GM21360 (cell line): ENCODE data around the gene MRAP2.
"Not testable (repeated sequence)": the region's sequence is repeated elsewhere in the genome, so short reads cannot be mapped to it uniquely, and the experiment has no call there.

ENCODE experiments used
- ATAC-seq: cut with Tn5 transposase; IDR thresholded peaks from one replicate; pipeline ENCODE4 v1.9.1; 2021; ENCODE audit warnings: mild to moderate bottlenecking, moderate library complexity; ENCODE audit not compliant: unreplicated experiment

Gene MRAP2

DNA sequence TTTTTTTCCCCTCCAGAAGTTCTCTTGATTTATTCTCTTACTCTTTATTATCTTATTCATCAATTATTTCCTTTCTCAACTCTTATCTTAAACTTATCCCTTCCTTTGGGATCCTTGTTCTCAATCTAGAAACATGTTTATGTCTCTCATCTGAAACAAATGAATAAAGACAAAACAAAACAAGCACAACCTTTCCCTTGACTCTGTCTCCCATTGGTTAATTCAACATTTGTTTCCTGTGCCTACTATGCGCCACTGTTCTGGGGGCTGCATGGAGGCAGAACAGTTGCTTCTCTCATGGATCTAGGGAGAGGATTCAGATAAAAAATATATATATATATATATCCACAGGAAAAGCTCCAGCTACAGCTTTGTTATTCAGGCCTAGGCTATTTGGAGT lies 5.2 kb upstream of the MRAP2 start:
- ATAC-seq, result no peak

DNA sequence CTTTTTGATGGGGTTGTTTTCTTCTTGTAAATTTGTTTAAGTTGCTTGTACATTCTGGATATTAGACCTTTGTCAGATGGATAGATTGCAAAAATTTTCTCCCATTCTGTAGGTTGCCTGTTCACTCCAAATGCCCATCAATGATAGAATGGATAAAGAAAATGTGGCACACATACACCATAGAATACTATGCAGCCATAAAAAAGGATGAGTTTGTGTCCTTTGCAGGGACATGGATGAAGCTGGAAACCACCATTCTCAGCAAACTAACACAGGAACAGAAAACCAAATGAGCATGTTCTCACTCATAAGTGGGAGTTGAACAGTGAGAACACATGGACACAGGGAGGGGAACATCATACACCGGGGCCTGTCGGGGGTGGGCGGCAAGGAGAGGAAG lies 1.6 kb upstream of the MRAP2 start:
- ATAC-seq, result not testable (repeated sequence)

DNA sequence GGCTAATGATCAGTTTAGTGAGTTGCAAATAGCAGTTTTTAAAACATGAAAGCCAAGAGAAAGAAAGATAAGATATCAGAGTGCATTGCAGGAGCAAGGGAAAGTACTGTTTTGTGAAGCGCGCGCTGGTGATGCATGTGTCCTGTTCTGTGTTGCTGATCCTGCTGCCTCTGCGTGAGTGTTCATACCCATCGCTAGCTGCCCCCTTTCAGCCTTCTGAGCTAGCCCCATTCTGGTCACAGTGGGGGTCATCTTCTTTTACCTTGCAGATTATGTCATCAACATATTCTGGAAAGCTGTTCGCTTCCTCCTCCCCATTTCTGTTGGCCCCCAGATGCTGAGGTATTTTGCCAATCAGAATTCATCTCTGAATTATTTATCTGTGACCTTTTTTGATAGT lies 1.9 kb downstream of the MRAP2 start:
- no peak for ATAC-seq

DNA sequence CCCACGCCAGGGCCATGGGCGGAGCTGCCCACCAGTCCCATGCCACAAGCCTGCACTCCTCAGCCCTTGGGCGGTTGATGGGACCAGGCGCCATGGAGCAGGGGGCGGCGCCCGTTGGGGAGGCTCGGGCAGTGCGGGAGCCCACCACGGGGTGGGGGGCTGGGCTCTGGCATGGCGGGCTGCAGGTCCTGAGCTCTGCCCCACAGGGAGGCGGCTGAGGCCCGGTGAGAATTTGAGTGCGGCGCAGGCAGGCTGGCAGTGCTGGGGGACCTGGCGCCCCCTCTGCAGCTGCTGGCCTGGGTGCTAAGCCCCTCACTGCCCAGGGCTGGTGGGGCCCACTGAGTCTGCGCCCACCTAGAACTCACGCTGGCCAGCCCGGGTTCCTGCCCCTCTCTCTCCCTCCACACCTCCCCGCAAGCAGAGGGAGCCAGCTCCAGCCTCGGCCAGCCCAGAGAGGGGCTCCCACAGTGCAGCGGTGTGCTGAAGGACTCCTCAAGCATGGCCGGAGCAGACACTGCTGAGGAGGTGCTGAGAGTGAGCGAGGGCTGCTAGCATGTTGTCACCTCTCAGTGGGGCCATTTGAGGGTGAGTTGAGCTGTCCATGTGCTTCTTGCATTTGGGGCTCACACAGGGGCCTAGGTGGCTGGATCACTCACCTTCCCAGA lies 4.0 kb downstream of the MRAP2 start:
- ATAC-seq, result no peak

DNA sequence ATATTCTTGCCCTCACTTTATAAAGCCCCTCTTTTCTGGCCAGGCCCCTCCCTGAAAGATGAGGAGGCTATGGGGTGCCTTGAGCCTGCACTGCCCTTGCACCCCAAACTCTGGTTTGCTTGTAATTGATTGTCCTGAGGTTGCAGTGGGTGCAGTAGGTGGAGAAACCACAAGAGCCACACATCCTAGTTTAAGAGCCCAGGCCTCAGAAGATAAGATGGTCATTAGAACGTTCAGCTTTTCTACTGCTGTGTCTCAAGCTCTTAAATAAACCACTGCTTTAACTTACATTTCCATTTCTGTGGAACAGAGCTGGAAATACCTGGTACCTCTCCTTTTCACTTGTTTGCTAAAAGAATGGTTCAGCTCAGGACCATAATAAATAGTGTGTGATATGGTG lies 9.0 kb downstream of the MRAP2 start:
- ATAC-seq, result no peak

DNA sequence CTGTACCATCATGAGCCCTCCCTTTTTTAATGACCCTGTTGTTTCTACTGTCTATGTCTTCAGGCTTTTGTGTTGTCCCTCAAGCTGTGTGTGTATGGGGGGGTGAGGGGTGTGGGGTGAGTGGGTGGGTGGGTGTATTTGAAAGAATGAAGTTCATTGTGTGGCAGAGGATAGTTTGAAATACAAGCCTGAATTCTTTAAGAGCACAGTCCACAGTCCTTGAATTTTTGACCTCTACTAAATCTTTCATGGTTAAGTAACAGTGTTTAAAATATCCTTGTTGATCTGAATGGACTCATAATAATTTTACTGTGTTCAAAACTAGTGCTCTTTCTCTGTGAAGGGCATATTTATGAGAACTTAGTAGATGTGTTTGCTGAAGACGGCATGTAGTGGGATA lies 10.0 kb downstream of the MRAP2 start:
- ATAC-seq, result no peak

DNA sequence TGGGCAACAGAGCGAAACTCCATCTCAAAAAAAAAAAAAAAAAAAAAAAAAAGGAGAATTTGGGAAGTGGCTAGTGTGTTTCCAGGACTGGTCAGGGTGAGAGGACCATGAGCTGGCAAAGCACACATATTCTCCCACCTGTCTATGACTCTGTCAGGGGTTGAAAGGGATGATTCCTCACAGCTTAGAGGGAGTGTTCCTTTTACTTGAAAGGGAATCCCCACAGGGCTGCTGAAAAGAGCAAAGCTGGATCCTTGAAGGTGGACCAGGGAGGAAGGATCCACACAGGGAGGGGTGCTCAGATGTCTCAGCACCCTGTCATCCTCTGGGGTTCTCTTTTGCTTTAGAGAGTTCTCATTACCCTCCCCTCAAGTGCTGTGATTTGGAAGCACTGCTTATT lies 13.2 kb downstream of the MRAP2 start:
- no peak for ATAC-seq

DNA sequence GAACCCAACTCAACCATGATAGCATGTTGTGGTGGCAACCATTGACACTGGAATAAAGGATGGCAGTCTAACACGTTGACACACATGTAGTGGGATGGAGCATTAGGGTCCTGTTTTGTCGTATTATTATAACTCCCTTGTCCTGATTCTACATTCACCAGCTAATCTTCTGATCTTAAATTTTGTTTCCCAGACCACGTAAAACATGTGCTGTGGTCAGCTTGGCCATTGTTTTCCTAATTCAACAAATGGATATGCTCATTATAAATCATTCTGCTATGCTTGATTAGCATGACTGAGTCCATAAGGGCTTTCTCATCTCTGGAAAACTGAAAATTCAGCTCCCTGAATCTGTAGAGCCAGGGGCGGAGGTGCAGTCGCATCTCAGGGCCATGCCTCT lies 15.0 kb downstream of the MRAP2 start:
- no peak for ATAC-seq

DNA sequence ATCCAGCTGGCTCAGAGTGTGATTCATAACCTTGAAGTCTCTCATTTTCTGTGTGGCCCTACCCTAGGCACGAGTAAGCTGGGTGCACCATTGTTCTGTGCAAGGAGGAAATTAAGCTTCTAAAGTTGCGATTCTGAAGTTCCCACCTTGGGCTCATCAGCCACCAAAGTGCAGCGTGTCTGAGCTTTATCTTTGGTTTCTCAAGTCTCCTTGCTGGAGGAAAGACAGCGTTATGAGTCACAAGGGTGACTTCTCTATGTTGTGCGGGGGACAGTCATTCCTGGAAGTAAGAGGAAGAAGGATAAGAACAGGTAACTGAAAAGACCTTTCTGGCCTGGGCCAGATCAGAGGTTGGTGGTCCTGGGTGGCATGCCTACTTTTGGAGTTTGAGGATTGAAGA lies 16.8 kb downstream of the MRAP2 start:
- ATAC-seq, result no peak

DNA sequence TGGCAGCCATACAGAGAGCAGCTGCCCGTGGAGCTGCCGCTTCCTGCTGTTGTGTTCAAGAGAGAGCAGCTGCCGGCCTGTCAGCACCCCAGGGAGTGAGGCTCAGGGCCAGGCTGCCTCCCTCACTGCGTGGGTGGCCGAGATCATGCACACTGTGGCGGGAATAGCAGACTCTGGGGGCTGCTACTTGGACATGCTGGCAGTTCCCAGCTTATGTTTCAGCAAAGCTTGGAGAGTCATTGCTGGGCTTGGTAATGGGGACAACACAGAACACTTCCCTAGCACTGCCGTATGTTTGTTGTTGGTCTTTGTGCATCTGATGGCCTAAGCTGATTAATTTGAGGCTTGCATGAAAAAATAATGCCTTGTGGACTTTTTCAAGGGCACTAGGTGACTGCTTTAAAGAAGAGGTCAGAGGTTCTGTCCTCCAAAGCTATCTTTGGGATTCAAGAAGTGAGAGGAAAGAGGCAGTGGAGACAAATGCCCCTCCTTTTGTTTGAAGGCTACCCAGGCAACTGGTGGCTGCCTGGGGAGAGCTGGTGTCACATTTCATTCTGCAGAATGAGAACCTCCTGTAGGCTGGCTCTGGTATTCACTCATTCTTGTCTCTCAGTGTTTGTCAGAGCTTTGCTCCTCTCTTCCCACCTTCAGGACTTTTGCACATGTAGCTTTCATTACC lies 18.8 kb downstream of the MRAP2 start:
- ATAC-seq, result no peak

DNA sequence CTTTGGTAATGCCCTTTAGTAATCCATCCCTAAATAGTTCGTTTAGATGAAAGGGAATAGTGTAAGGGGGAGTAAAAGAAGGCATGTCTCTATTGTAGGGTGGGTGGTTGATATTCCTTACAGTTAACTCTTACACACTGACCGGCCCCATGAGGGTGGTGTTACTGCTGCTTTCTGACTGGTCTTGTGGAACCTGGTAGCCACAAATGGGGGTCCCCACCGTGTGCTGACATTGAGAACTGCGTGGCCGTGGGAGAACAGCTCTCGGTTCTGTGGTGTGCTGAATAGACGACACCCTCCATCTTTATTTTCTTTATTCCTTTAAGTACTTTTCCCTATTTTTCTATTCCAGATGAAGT lies 19.3 kb downstream of the MRAP2 start:
- no peak for ATAC-seq

DNA sequence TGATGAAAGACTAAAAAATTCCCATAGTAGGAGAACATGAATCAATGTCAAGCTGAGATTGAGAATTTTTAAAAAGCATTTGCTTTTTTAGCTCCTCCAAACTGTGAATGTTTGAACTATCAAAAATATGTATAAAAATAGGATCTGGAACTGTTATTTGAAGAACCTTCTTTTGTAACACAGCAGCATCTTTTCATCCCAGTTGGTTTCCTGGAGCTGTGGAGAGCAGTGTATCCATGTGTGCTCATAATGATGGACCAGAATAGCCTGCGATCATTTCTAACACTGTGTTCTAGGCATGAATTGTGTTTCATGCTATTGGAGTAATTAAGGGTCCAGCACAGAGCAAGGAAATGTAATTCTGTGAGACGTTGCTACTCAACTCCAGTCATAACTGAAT lies 22.1 kb downstream of the MRAP2 start:
- no peak for ATAC-seq

DNA sequence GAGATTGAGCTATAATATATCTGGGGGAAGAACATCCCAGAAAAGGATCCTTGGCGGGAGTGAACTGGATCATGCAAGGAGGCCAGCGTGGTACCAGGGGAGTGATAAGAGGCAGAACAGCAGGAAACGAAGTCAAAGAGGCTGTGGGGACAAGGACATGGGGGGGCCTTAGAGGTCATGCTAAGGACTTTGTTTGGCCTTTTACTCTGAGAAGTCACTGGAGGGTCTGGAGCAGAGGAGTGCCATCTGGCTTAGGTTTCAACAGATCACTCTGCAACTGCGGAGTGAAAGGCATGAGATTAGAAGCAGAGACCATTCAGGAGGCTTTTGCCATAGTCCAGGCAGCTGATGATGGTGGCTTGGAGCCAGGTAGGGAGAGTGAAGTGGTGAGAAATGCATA lies 24.3 kb downstream of the MRAP2 start:
- no peak for ATAC-seq

DNA sequence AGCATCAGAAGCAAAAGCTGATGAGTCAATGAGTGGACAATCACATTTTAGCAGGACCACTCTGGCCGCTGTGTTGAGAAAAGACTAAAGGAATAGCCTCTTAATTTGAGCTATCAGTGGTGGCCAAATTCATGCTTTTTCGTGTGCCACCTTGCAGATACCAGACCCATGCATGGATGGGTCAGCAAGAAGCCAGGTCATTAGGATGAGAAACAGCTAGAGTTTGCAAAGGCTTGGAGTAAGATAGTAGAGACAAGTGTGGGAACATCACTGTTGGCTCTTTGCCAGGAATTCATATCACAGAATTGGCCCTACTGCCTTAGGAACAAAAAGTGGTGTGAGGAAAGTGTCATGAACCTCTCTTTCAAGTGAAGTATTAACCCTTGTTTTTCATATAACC lies 25.5 kb downstream of the MRAP2 start:
- no peak for ATAC-seq

DNA sequence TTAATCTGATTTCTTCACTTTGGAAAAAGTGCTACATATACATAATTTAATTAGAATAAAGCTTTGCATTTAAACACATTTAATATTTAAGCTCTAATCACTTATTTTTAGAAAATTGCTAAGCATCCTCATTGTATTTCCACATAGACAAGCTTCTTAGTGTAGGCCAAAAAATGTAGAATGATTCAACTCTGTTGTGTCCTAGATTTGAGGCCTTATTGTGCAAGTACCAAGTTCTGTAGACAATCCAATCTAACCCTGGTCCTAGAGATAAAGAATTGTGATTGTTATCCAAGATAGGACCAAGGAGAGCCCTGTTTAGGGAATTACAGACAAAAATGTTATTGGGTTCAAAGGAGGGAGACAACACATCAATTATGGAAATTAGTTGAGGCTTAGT lies 27.6 kb downstream of the MRAP2 start:
- no peak for ATAC-seq

DNA sequence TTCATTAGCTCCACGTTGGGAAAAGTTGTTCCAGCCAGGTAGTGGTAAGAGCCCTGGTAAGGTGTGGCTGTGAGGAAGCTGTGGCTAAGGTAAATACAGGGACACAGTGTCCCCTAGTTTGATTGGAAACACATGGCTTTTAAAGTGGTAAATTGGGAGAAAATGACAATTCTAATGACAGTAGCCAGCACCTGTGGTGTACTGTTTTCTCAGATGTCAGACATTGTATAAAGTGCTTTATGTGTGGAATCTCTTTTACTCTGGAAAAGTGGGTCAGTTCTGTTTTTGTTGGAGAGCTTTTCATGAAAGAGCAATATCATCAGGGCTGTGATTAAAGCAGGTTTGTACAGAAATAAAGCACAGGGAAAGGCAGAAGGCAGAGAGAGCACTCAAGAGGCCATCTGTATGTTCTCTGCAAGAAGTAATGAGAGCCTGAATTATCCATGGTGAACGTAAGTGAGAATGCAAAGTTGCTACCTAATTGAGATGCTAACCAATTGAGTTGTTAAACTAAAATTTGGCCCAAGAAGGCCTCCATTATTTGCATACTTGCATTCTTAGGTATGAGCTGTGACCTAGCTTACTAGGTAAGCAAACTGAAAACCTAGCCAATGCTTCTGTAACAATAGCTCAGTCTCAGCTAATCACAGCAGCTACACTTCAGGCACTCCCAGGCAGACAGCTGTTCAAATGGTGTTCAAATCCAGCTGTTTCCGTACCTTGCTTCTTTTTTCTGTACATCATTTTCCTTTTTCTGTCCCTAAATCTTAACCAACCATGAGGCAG lies 28.2 kb downstream of the MRAP2 start:
- no peak for ATAC-seq

DNA sequence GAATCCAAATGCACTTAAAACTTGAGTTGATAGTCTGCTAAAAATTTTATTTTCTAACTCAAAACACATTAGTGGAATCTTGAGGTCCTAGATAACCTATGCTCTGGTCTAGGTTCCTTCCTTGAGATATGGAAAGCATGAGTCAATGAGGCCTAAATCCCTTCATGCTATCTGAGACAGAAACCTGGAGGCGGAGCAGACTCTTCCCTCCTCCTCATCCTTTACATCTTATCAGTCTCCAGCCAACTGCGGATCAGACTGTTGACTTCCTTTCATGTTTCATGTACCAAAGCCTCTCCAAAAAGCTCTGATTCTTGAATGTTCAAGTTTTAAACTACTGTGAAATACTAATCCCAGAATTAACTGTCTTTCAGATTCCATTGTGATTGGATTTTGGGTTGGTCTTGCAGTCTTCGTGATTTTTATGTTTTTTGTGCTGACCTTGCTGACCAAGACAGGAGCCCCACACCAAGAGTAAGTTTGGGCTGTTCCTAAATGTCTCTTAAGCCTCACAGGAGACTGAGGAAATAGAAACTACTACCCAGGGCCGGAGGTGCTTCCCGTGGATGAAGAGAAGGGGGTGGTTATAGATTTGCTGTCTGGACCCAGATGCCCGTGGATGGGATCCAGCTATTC lies 29.1 kb downstream of the MRAP2 start:
- no peak for ATAC-seq

DNA sequence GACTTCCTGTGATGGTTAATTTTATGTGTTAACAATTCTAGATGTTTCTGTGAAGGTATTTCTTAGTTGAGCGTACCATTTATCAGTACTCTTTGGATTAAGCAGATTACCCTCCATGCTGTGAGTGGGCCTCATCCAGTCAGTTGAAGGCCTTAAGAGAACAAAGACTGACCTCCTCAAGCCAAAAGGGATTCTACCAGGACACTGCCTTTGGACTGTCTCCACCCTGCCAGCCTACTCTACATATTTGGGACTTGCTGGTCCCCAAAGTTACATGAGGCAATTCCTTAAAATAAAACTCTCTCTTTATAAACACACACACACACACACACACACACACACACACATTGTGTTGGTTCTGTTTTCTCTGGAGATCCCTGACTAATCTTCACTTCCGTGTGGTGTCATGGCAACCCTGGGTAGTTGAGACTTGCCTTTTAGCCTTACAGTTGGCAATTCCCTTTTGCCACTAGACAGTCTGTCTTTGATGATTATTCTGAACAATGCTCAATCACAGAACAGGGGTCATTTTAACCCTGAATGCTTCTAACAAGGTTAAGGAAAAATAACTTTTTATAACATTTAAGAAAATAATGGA lies 32.2 kb downstream of the MRAP2 start:
- no peak for ATAC-seq

DNA sequence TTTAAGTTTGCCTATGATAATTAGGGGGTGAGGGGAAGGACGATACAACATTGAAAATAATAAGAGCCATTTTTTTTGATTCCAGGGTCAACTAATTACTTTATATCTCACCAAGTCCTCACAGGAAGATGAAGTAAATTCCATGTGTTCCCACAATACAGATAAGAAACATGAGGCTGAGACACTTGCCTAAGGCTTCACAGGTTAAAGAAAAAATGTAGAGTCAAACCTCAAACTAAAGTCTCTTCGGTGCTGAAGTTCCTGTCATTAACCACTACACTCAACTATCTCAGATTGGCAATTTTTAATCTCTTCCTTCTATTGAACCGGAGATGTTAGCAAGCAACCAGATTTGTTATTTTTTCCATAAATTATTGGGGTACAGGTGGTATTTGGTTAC lies 33.0 kb downstream of the MRAP2 start:
- no peak for ATAC-seq

DNA sequence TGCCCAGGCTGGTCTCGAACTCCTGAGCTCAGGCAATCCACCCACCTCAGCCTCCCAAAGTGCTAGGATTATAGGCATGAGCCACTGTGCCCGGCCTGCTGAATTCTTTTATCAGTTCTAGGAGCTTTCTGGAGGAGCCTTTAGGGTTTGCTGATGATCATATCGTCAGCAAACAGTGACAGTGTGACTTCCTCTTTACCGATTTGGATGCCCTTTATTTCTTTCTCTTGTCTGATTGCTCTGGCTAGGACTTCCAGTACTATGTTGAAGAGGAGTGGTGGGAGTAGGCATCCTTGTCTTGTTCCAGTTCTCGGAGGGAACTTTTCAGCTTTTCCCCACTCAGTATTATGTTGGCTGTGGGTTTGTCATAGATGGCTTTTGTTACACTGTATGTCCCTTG lies 35.3 kb downstream of the MRAP2 start:
- not testable (repeated sequence) for ATAC-seq

DNA sequence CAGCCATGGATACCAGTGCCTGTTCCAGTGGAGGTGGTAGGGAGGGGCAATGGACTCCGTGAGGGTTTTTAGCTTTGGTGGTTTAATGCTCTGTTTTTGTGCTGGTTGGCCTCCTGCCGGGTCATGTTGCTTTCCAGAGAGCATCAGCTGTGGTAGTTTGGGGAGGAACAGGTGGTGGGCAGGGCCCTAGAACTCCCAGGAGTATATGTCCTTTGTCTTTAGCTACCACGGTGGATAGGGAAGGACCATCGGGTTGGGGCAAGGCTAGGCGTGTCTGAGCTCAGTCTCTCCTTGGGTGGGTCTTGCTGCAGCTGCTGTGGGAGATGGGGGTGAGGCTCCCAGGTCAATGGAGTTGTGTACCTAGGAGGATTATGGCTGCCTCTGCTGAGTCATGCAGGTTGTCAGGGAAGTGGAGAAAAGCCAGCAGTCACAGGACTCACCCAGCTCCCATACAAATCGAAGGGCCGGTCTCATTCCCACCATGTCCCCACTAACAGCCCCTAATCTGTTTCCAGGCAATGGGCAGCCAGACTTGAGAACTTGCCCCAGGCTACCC lies 38.9 kb downstream of the MRAP2 start:
- no peak for ATAC-seq
